ENCODE measurements around the gene CACNG5. TPM values are rescaled to one million over a fixed set of nuclear protein-coding genes. Genes with fewer than 3 reads are reported as not detected.

CACNG5 gene
- total and polyA plus RNA-seq, 2 donors (not counting 1 experiment from before 2014, with no cell fraction given) = not detected

DNA sequence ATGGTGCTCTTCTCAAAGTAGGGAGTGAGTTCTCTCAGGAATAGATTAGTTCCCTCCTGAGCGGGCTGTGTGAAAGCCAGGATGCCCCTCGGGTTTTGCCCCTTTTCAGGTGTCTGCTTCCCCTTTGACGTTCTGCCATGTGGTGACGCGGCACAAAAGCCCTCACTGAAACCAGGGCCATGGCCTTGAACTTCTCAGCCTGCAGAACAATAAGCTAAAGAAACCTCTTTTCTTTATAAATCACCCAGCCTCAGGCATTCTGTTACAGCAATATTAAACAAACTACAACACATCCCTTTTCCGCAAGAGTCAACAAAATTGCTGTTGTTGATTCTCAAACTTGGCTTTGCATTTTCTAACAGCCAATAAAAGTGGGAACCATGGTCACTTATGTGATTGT, 15.5 kb upstream of the CACNG5 start:
- no peak overlapping the region for H3K9ac ChIP-seq (ENCODE audit: insufficient read depth, low read length)
- H3K4me1 ChIP-seq (ENCODE audit: control insufficient read depth, extremely low read depth, insufficient read depth, low read length) = no peaks in the 10 kb centered on the region
- H3K4me2 ChIP-seq (ENCODE audit: extremely low read depth, insufficient read depth, low read length) = no peak overlapping the region
- H3K27ac ChIP-seq (ENCODE audit: insufficient read depth, low read length) = no peak overlapping the region
- no peaks in the 10 kb centered on the region for H4K20me1 ChIP-seq (ENCODE audit: control insufficient read depth, extremely low read depth, insufficient read depth, low read length)
- H3K79me2 ChIP-seq (ENCODE audit: control insufficient read depth, insufficient read depth, low read length) = no peaks in the 10 kb centered on the region
- no peaks in the 10 kb centered on the region for H3K9me3 ChIP-seq (ENCODE audit: control insufficient read depth, insufficient read depth, low read depth, low read length)
- H3K27me3 ChIP-seq (ENCODE audit: control insufficient read depth, insufficient read depth, low read length) = no peaks in the 10 kb centered on the region
- no peak overlapping the region for H2AFZ ChIP-seq (ENCODE audit: low read length)
- TF ChIP-seq EZH2 (IDR thresholded peaks at IDR 0.05; ENCODE audit: low read length, missing control alignments) = no peak
- TF ChIP-seq, protein P1, sequence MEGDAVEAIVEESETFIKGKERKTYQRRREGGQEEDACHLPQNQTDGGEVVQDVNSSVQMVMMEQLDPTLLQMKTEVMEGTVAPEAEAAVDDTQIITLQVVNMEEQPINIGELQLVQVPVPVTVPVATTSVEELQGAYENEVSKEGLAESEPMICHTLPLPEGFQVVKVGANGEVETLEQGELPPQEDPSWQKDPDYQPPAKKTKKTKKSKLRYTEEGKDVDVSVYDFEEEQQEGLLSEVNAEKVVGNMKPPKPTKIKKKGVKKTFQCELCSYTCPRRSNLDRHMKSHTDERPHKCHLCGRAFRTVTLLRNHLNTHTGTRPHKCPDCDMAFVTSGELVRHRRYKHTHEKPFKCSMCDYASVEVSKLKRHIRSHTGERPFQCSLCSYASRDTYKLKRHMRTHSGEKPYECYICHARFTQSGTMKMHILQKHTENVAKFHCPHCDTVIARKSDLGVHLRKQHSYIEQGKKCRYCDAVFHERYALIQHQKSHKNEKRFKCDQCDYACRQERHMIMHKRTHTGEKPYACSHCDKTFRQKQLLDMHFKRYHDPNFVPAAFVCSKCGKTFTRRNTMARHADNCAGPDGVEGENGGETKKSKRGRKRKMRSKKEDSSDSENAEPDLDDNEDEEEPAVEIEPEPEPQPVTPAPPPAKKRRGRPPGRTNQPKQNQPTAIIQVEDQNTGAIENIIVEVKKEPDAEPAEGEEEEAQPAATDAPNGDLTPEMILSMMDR (conservative IDR thresholded peaks at IDR 0.05 in 1 of 2, IDR thresholded peaks at IDR 0.05 in 1 of 2; ENCODE audit: low read depth in 1 of 2, low read length in 2 of 2) = no peak
- DNase-seq (ENCODE audit: low read depth in 2 of 2) = no peak
- H3K36me3 ChIP-seq (ENCODE audit: control insufficient read depth, insufficient read depth, low read length) = no peaks in the 10 kb centered on the region
- H3K4me3 ChIP-seq (replicated peaks in 1 of 4; ENCODE audit: control extremely low read depth in 1 of 4, insufficient read depth in 1 of 4, low read depth in 3 of 4, low read length in 4 of 4) = no peak overlapping the region

DNA sequence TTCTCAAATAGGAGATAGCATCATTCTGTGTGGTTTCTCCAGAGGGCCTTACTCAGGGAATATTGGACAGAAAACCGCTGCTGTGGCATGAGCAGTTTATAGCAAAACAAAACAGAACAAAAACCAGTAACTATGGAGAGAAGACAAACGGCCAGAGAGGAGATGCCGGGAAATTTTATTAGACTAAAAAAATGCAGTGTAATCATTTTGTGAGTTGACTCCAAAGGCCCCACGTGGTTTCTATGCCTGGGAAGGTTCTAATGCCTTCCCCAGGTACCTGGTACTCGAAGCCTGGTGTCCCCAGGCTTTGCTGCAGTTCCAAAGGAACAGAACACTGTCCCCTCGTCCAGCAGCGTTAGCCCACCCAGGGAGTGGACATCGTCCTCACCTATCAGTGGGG, 12.9 kb upstream of the CACNG5 start:
- no peak overlapping the region for H3K27ac ChIP-seq (ENCODE audit: insufficient read depth, low read length)
- no peak overlapping the region for H3K4me3 ChIP-seq (replicated peaks in 1 of 4; ENCODE audit: control extremely low read depth in 1 of 4, insufficient read depth in 1 of 4, low read depth in 3 of 4, low read length in 4 of 4)
- H3K79me2 ChIP-seq (ENCODE audit: control insufficient read depth, insufficient read depth, low read length) = no peaks in the 10 kb centered on the region
- no peak overlapping the region for H3K9ac ChIP-seq (ENCODE audit: insufficient read depth, low read length)
- no peak for DNase-seq (ENCODE audit: low read depth in 2 of 2)
- no peaks in the 10 kb centered on the region for H3K36me3 ChIP-seq (ENCODE audit: control insufficient read depth, insufficient read depth, low read length)
- H4K20me1 ChIP-seq (ENCODE audit: control insufficient read depth, extremely low read depth, insufficient read depth, low read length) = no peaks in the 10 kb centered on the region
- H3K27me3 ChIP-seq (ENCODE audit: control insufficient read depth, insufficient read depth, low read length) = no peaks in the 10 kb centered on the region
- no peak overlapping the region for H2AFZ ChIP-seq (ENCODE audit: low read length)
- no peak for TF ChIP-seq EZH2 (IDR thresholded peaks at IDR 0.05; ENCODE audit: low read length, missing control alignments)
- TF ChIP-seq, protein P1 (conservative IDR thresholded peaks at IDR 0.05 in 1 of 2, IDR thresholded peaks at IDR 0.05 in 1 of 2; ENCODE audit: low read depth in 1 of 2, low read length in 2 of 2) = no peak
- H3K4me2 ChIP-seq (ENCODE audit: extremely low read depth, insufficient read depth, low read length) = no peak overlapping the region
- no peaks in the 10 kb centered on the region for H3K9me3 ChIP-seq (ENCODE audit: control insufficient read depth, insufficient read depth, low read depth, low read length)
- no peaks in the 10 kb centered on the region for H3K4me1 ChIP-seq (ENCODE audit: control insufficient read depth, extremely low read depth, insufficient read depth, low read length)

GRCh38 chr17:66826856-66827255, 8.1 kb upstream of the CACNG5 start:
- TF ChIP-seq, protein P1 (conservative IDR thresholded peaks at IDR 0.05 in 1 of 2, IDR thresholded peaks at IDR 0.05 in 1 of 2; ENCODE audit: low read depth in 1 of 2, low read length in 2 of 2) = no peak
- no peak for TF ChIP-seq EZH2 (IDR thresholded peaks at IDR 0.05; ENCODE audit: low read length, missing control alignments)
- H3K36me3 ChIP-seq (ENCODE audit: control insufficient read depth, insufficient read depth, low read length) = no peaks in the 10 kb centered on the region
- H3K79me2 ChIP-seq (ENCODE audit: control insufficient read depth, insufficient read depth, low read length) = no peaks in the 10 kb centered on the region
- no peak overlapping the region for H3K4me3 ChIP-seq (replicated peaks in 1 of 4; ENCODE audit: control extremely low read depth in 1 of 4, insufficient read depth in 1 of 4, low read depth in 3 of 4, low read length in 4 of 4)
- H4K20me1 ChIP-seq (ENCODE audit: control insufficient read depth, extremely low read depth, insufficient read depth, low read length) = no peaks in the 10 kb centered on the region
- no peak overlapping the region for H3K27ac ChIP-seq (ENCODE audit: insufficient read depth, low read length)
- no peak overlapping the region for H3K4me2 ChIP-seq (ENCODE audit: extremely low read depth, insufficient read depth, low read length)
- H3K9me3 ChIP-seq (ENCODE audit: control insufficient read depth, insufficient read depth, low read depth, low read length) = no peaks in the 10 kb centered on the region
- no peaks in the 10 kb centered on the region for H3K4me1 ChIP-seq (ENCODE audit: control insufficient read depth, extremely low read depth, insufficient read depth, low read length)
- H2AFZ ChIP-seq (ENCODE audit: low read length) = no peak overlapping the region
- no peak overlapping the region for H3K9ac ChIP-seq (ENCODE audit: insufficient read depth, low read length)
- DNase-seq (ENCODE audit: low read depth in 2 of 2) = no peak
- H3K27me3 ChIP-seq (ENCODE audit: control insufficient read depth, insufficient read depth, low read length) = no peaks in the 10 kb centered on the region

All from fibroblast of lung (primary cell).